NCI-H1930 (cell line): Measurements from ENCODE around the gene THBS3.

ENCODE experiments used
- DNase-seq, 2 experiments: peaks; one replicate each; lab custom pipeline; 2025; lab: John Stamatoyannopoulos, UW

THBS3 gene

GRCh38 chr1:155187456-155187891, 20.2 kb downstream of the THBS3 start:
- DNase-seq, result no peak

GRCh38 chr1:155186794-155187455, 20.8 kb downstream of the THBS3 start:
- no peak for DNase-seq

DNA sequence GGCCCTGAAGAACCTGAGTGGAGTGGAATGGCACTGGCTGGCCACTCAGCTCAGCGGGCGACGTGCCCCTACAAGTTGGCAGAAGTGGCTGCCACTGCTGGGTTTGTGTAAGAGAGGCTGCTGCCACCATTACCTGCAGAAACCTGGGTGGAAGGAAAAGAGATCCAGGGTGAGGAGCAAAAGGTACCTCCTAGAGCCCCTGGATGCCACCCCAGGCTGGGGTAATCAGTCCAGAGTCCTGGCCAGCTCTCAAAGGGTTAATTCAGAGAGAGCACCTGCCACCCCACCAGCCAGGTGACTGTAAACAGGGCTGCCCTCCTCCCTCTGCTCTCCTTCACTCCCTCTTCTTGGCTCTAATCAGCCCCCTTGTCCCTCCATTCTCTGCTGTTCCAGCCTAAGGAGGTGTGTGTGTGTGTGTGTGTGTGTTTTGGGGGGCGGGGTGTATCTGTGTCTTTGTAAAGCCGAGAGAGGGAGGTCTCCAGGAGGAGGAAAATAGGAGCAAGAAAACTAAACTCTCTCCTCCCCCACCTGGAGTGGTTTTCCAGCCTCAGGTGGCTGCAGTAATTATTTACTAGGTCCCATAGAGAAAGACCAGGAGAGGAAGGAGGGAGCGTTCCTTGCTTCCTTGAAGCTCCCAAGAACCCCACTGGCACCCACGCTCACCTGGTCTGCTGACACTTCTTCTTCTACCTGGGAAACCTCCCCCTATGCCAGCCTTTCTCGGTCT, 21.5 kb downstream of the THBS3 start:
- no peak for DNase-seq

DNA sequence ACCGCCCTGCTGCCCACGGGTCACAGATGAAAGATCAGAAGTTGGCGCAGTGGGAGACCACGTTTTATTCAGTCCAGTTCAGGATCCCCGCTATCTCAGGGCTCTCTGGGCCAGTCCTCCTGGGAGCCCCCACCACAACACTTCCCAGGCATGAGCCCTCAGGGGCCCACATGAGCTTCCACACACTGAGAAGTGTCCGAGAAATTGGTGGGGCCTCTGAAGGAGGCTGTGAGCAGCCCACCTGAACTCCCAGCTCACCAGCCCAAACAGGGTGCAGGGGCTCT, 22.0 kb downstream of the THBS3 start:
- DNase-seq, result no peak

- DNase-seq, result no peak
These were observed 22.6 kb downstream of the THBS3 start for GRCh38 chr1:155184835-155185782.

DNA sequence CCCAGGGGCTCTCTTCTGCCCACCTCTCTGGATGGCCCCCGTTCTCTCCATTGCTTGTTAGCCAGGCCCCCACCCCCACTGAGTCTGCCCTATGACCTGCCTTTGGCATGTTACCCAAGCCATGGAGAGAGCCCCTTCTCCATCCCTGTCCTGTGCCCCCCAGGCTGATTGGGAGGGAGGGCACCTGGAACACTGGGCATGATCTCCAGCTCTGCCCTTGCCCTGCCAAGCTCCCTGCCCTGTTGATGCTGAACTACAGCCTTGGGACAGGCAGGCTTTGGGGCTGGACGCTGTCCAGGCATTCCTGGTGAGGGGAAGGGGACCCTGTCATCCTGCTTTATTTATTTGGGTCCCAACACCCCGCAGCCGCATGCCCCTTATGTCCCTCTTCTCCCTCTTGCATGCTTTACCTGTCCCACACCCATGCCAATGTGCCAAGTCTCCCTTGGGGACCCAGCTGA, 23.3 kb downstream of the THBS3 start:
- DNase-seq, result no peak

DNA sequence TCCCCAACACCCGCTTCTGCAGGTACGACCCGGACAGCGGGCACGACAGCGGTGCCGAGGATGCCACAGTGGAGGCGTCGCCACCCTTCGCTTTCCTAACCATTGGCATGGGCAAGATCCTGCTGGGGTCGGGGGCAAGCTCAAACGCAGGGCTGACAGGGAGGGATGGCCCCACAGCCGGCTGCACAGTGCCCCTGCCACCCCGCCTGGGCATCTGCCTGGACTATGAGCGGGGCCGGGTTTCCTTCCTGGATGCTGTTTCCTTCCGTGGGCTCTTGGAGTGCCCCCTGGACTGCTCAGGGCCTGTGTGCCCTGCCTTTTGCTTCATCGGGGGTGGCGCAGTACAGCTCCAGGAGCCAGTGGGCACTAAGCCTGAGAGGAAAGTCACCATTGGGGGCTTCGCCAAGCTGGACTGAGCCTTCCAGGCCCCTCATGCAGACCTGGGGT, 23.9 kb downstream of the THBS3 start:
- no peak for DNase-seq

DNA sequence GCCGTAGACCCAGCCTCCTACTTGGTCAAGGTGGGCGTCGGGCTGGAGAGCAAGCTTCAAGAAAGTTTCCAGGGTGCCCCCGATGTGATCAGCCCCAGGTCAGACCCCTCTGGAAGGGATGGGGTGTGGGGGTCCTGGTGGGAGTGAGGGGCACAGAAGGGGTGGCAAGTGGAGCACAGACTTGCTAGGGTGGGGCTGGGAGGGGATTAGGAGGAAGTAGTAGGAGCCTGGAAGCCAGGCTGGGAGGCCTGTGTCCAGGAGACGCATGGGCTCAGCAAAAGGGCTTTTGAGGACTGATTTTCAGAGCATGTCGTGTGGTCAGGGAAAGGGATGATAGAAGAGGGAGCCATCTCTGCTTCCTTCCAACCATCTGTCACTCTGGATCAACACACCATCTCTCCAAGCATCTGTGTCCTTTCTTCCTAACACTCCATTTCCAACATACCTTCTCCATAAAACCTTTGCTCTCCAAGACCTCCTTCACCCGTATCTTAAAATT, 25.6 kb downstream of the THBS3 start:
- DNase-seq, result no peak

GRCh38 chr1:155181371-155182051, 26.2 kb downstream of the THBS3 start:
- DNase-seq, result no peak

GRCh38 chr1:155179112-155180031, 28.3 kb downstream of the THBS3 start:
- DNase-seq, result no peak

DNA sequence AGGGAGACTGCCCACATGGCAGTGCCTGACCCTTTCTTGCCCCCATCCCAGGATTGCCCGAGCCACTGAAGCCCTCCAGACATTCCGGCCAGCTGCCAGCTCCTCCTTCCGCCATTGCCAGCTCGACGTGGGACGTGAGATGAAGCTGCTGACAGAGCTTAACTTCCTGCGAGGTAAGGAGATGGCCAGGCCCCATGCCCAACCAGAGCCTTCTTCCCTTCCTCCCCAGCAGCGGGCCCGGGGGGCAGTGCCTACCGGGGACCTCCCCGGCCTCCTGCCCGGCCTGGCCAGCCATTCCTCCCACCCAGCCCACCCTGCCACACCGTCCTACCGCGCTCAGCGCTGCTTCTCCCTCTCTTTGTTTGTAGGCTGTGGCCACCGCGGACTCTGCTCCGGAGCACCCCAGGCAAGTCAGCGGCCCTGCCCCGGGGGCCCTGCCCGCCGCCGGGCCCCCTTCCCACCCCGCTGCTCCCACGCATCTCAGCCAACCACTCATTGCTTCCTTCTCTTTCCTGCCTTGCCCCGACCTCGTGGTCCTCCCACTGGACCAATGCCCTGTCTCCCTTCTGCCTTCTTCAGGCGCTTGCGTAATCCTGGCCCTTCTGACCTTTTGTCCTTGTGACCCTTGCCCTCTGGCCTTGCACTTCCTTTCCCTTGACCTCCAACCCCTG, 29.1 kb downstream of the THBS3 start:
- no peak for DNase-seq

DNA sequence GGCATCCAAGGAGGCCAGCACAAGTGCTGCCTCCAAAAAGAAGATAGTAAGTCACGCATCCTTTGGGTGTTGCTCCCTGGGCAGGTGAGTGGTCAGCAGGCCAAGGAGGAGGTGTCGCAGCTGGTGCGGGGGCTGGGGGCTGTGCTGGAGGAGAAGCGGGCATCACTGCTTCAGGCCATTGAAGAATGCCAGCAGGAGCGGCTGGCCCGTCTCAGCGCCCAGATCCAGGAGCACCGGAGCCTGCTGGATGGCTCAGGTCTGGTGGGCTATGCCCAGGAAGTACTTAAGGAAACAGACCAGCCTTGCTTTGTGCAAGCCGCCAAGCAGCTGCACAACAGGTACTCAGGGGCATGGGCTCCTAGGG, 29.8 kb downstream of the THBS3 start:
- DNase-seq, result no peak

GRCh38 chr1:155177192-155177917, 30.3 kb downstream of the THBS3 start:
- DNase-seq, result no peak

- peak; percentile 17 to 74 for DNase-seq
These were observed 31.1 kb downstream of the THBS3 start for GRCh38 chr1:155176544-155177071.

GRCh38 chr1:155175927-155176371, 31.7 kb downstream of the THBS3 start:
- DNase-seq, result no peak

DNA sequence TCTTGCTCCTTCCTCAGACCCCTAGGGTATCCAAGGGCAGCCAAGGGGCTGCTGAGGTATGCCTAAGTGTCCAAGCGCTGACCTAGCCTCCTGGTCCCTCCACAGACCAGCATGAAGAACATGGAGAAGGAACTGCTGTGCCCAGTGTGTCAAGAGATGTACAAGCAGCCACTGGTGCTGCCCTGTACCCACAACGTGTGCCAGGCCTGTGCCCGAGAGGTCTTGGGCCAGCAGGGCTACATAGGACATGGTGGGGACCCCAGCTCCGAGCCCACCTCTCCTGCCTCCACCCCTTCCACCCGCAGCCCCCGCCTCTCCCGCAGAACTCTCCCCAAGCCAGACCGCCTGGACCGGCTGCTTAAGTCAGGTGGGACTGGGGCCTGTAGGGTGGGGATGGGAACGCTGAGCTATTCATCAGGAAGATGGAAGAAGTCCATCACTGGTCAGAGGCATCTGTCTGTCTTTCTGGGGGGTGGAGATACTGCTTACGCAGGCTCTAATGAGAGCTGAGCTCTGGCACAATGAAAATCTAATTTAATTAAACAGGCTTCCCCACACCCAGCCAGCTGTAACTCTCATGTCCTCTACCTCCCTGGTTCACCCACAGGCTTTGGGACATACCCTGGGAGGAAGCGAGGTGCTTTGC, 32.3 kb downstream of the THBS3 start:
- DNase-seq, result no peak

DNA sequence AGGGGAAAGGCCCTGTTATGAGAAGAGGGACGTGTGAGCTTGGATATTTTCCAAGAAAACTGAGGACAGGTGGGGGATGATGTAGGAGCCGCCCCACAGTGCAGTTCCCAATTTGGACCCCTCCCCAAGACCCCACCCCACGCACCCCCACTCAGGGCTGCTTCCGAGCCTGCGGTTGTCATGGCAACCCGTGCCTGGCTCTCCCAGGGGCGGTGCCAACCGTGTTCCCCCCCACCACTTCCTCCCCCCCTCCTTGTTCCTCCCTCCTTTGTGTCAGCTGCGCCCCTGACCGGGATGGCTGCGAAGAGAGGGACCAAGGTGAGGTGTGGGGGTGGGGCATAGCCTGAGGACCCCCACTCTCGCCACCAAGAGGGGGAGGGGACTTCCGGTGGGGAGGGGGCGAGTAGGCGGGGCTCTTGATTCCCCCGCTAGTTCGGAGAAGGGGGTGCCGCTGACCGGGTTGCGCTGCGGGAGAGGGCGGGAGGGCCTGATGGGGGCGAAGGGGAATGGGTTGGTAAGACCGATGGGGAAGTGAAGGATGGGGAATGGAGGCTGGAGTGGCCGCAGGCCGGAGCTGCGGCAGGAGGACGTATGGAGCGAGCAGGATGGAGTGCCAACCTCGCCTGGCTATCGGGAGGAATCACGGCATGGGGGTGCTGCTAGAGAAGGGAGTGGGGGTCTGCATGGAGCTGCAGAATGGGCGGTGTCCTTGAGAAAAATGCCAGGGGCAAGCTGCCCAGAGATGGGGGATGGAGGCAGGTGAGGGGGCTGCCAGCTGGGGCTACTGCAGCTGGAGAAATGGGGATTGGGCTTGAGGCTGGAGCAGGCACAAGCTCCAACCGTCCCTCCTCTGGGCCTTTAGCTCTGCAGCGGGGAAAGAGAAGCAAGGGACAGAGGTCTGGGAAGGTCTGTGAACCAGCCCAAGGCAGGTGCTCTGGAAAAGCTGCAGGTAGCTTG, 33.1 kb downstream of the THBS3 start:
- DNase-seq, result peak in 1 of 2 experiments; percentile 30
